Erythroblast (primary cell): ENCODE data around the gene THSD4.

Source experiments
- GATA1 ChIP-seq: IDR thresholded peaks from 2 replicates; pipeline ENCODE4 v1.6.1; 2011; ENCODE audit warnings: low read depth, mild to moderate bottlenecking, control low read depth, low read length, moderate library complexity
- POLR2A ChIP-seq: IDR thresholded peaks from 2 replicates; pipeline ENCODE4 v1.6.1; 2011; ENCODE audit warnings: mild to moderate bottlenecking, low read length

- TF ChIP-seq POLR2A (no peak), GATA1 (no peak)
These were observed 278.1 kb downstream of the THSD4 start for GRCh38 chr15:71393383-71393782.
